ENCODE results near the gene DOCK8. TPM values are rescaled to one million over a fixed set of nuclear protein-coding genes. Genes with fewer than 3 reads are reported as not detected.

The DOCK8 gene
- total RNA-seq, 2 donors from 2014 or later = 5.2 to 9.5 TPM

GRCh38 chr9:362561-363273 is 148.1 kb downstream of the DOCK8 start:
- no peaks in the 10 kb centered on the region for H3K36me3 ChIP-seq
- H3K4me1 ChIP-seq = no peaks in the 10 kb centered on the region
- DNase-seq (ENCODE audit: low spot score) = no peak
- TF ChIP-seq, protein P1, sequence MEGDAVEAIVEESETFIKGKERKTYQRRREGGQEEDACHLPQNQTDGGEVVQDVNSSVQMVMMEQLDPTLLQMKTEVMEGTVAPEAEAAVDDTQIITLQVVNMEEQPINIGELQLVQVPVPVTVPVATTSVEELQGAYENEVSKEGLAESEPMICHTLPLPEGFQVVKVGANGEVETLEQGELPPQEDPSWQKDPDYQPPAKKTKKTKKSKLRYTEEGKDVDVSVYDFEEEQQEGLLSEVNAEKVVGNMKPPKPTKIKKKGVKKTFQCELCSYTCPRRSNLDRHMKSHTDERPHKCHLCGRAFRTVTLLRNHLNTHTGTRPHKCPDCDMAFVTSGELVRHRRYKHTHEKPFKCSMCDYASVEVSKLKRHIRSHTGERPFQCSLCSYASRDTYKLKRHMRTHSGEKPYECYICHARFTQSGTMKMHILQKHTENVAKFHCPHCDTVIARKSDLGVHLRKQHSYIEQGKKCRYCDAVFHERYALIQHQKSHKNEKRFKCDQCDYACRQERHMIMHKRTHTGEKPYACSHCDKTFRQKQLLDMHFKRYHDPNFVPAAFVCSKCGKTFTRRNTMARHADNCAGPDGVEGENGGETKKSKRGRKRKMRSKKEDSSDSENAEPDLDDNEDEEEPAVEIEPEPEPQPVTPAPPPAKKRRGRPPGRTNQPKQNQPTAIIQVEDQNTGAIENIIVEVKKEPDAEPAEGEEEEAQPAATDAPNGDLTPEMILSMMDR (IDR thresholded peaks at IDR 0.05) = no peak
- no peaks in the 10 kb centered on the region for H3K27me3 ChIP-seq
- no peak overlapping the region for H3K27ac ChIP-seq
- H3K4me3 ChIP-seq = no peak overlapping the region
- H3K9me3 ChIP-seq = no peaks in the 10 kb centered on the region

- TF ChIP-seq, protein P1 (IDR thresholded peaks at IDR 0.05) = no peak
- Histone ChIP-seq H3K4me1 (no peaks in the 10 kb centered on the region), H3K27ac (no peak overlapping the region), H3K27me3 (no peaks in the 10 kb centered on the region), H3K9me3 (no peaks in the 10 kb centered on the region), H3K36me3 (no peaks in the 10 kb centered on the region), H3K4me3 (no peak overlapping the region)
- no peak for DNase-seq (ENCODE audit: low spot score)
Measured at GRCh38 chr9:363274-363612, 148.6 kb downstream of the DOCK8 start.

GRCh38 chr9:365436-365835 is 150.8 kb downstream of the DOCK8 start:
- H3K4me1 ChIP-seq = no peaks in the 10 kb centered on the region
- TF ChIP-seq, protein P1 (IDR thresholded peaks at IDR 0.05) = no peak
- no peaks in the 10 kb centered on the region for H3K36me3 ChIP-seq
- no peak for DNase-seq (ENCODE audit: low spot score)
- no peak overlapping the region for H3K27ac ChIP-seq
- no peaks in the 10 kb centered on the region for H3K27me3 ChIP-seq
- no peak overlapping the region for H3K4me3 ChIP-seq
- no peaks in the 10 kb centered on the region for H3K9me3 ChIP-seq

DNA sequence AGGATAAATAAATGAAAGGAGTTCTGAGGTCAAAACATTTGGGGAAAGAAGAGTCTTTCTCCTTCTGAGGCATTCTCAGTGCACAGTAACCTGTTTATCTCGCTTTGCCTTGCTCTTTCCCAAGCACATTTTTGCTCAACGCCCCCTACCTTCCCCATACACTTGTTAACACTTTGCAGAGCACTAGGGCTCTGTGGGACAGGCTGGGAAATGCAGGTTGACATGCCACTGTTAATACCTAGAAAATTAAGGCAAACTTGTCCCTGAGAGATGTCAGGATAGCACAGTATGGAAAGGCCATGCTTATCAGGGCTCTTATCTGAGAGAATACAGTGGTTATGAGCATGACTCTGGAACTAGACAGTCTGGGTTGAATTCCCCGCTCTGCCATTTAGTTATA is 152.0 kb downstream of the DOCK8 start:
- TF ChIP-seq, protein P1 (IDR thresholded peaks at IDR 0.05) = no peak
- H3K9me3 ChIP-seq = no peaks in the 10 kb centered on the region
- H3K36me3 ChIP-seq = no peaks in the 10 kb centered on the region
- H3K27ac ChIP-seq = no peak overlapping the region
- peaks cover 0 to 6% of the 10 kb centered on the region in 2 donors for H3K4me1 ChIP-seq
- H3K4me3 ChIP-seq = no peak overlapping the region
- no peaks in the 10 kb centered on the region for H3K27me3 ChIP-seq
- DNase-seq (ENCODE audit: low spot score) = no peak

- Histone ChIP-seq H3K9me3 (no peaks in the 10 kb centered on the region), H3K4me3 (no peak overlapping the region), H3K27me3 (no peaks in the 10 kb centered on the region), H3K27ac (no peak overlapping the region), H3K36me3 (no peaks in the 10 kb centered on the region), H3K4me1 (peaks cover 0 to 10% of the 10 kb centered on the region in 2 donors)
- DNase-seq (ENCODE audit: low spot score) = no peak
- TF ChIP-seq, protein P1 (IDR thresholded peaks at IDR 0.05) = no peak
Measured at GRCh38 chr9:370086-370485, 155.4 kb downstream of the DOCK8 start.

DNA sequence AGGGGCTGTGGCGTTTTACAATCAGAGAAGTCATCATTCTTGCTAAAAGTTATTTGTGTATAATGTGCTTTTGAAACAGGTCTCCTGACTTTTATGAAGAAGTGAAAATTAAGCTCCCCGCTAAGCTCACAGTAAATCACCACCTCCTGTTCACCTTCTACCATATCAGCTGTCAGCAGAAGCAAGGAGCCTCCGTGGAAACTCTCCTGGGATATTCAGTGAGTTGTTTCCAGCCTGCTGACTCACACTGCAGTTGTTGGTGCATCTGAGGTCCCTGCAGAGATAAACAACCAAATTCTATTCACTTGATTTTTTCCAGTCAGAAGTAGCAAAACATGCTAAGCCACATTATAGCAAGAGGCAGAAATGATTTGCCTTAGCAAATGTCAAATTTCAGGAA is 156.7 kb downstream of the DOCK8 start:
- H3K27ac ChIP-seq = no peak overlapping the region
- no peaks in the 10 kb centered on the region for H3K36me3 ChIP-seq

More for the DNA sequence above, 156.7 kb downstream of the DOCK8 start:
- peaks cover 0 to 10% of the 10 kb centered on the region in 2 donors for H3K4me1 ChIP-seq
- H3K4me3 ChIP-seq = no peak overlapping the region
- TF ChIP-seq, protein P1 (IDR thresholded peaks at IDR 0.05) = no peak
- H3K9me3 ChIP-seq = no peaks in the 10 kb centered on the region
- no peak for DNase-seq (ENCODE audit: low spot score)
- H3K27me3 ChIP-seq = no peaks in the 10 kb centered on the region

Data from right atrium auricular region (tissue), 2 donors.